HG02571 (cell line): ENCODE measurements around the gene DCC.

Source experiments
- ATAC-seq: cut with Tn5 transposase; IDR thresholded peaks from one replicate; pipeline ENCODE4 v1.9.1; 2021; ENCODE audit warnings: mild to moderate bottlenecking, moderate library complexity; ENCODE audit not compliant: unreplicated experiment

DCC gene

DNA sequence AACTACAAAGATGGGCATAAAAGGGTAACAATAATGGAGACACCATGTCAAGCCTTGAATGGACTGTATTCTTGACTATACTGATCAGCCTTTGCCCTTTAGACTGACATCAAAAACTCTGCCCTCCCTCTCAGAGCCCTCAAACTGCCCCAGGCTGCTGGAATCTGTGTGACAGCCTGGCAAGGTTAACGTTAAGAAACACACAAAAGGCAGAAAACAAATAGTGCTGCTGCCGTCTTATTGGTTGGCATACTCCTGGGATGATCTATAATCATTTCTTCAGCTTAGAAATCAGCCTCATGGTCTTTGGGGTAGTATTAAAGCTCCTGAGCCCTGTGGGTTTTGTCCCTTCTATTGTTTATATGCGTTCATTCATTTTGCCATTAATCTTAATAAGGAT is 338.0 kb downstream of the DCC start:
- ATAC-seq: no peak

- ATAC-seq: no peak
Observed at GRCh38 chr18:52678551-52678950, 338.6 kb downstream of the DCC start.

DNA sequence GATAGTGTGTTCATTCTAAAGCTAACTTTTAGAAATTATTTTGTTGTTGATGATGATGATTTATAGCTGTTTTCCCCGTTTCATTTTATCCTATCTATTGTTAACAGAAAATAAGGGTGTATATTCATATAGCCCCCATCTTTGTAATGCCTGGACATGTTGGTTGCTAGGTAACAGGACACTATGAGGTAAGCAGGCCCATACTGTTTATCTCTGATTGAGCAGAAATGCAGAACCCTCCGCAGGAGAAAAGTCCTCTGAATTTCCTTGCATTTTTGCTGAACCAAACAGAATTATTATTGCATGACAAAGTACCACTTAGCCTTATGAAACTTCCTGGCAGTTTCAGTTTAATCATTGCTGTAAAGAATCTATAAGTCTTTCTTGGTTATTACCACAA is 339.4 kb downstream of the DCC start:
- ATAC-seq: no peak

DNA sequence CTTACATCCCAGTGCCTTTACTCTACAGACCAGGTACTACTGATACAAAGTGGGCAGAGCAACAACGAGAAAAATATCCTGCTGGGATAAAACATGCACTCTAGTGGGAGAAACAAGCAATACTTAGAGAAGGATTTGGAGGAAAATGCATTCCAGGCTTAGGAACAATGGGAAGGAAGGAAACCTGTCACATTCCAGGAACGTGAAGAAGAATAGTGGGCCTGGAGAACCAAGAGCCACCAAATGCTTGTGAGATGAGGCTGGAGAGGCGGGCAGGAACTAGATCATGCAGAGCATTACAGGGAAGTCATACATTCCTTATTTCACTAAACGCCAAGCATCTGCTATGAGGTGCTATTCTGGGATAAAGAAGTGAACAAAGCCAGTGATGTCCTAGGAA is 342.3 kb downstream of the DCC start:
- ATAC-seq: no peak

DNA sequence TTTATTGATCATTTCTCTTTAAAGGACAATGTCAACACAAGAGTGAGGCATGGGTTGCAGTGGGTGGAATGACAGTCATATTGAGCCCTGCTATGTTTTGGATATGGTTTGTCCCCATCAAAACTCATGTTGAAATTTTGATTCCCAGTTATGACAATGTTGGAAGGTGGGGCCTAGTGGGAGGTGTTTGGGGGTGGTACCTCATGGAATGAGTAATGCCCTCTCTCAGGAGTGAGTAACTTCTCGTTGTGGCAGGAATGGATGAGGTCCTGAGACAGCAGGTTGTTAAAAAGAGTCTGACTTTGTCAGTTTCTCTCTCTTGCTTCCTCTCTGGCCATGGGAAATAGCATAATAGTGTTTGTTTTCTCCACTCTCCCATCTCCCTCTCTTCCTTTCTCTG is 345.3 kb downstream of the DCC start:
- ATAC-seq: no peak

- no peak for ATAC-seq
Observed at GRCh38 chr18:52691841-52692240, 351.8 kb downstream of the DCC start.

- no peak for ATAC-seq
Observed at GRCh38 chr18:52694804-52695203, 354.8 kb downstream of the DCC start.

DNA sequence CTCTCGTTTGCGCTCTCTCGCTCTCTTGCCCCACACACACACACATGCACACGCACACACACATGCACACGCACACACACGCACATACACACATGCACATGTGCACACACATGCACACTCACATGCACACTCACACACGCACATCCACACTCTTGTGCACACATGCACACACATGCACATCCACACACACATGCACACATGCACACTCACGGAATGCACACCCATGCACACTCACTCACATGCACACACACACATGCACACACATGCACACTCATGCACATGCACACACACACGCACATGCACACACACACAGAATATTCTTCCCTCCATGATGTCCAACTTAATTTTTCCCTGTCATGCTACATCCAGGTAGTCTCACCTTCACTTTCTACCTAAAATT is 360.1 kb downstream of the DCC start:
- ATAC-seq: no peak

DNA sequence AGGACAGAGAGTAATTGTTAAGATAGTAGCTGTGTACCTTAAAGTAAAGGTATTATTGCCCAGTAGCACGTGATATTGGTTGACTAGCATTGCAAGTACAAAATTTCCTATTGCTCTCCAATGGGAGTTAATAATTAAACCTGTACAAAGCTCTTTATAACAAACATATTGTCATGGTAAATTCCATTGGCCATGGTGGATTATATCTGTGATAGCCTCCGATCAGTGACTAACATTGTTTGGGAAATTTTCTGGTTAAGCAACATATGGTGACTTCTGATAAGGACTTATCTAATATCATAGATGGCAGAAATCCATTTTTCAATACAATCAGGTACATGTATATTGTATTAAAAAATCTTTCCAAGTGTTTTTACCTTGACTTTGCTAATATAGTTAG is 360.8 kb downstream of the DCC start:
- ATAC-seq: no peak

GRCh38 chr18:52701219-52701935 is 361.4 kb downstream of the DCC start:
- no peak for ATAC-seq

- no peak for ATAC-seq
Observed at GRCh38 chr18:52715421-52715820, 375.4 kb downstream of the DCC start.

- no peak for ATAC-seq
Observed at GRCh38 chr18:52715991-52716390, 376.0 kb downstream of the DCC start.

DNA sequence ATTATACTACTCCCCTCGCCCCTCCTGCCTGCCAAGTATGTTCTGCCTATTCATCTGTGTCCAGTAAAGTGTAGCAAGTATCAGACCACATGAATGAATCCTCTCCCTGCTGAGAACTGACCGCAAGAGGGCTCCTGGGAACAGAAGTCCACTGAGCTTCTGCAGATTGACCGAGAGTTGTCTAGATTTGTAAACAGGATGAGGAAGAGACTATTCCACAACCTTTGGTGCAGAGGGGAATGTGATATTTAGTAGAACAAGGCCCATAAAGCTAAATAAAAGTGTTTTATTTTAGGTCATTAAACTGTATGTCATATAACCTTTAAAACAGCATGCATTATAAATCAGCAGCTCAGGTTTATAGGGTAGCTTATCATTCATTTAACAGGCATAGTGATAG is 377.0 kb downstream of the DCC start:
- ATAC-seq: no peak

DNA sequence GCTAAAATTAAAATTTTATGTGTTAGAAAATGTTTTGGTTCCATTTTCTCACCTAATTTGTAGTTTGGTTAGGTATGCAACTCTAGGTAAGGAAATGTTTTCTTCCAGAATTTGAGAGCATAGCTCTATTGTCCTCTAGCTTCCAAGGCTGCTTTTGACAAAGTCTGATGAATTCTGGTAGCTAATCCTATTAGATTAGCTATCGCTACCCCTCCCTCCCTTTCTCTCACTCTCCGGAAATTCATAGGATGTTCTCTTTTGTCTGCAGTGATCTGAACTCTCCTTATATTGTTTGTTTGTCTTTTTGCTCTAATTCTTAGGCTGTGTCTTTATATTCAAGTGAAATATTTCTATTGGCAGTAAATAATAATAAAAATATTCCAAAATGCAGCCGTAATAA is 382.9 kb downstream of the DCC start:
- no peak for ATAC-seq

DNA sequence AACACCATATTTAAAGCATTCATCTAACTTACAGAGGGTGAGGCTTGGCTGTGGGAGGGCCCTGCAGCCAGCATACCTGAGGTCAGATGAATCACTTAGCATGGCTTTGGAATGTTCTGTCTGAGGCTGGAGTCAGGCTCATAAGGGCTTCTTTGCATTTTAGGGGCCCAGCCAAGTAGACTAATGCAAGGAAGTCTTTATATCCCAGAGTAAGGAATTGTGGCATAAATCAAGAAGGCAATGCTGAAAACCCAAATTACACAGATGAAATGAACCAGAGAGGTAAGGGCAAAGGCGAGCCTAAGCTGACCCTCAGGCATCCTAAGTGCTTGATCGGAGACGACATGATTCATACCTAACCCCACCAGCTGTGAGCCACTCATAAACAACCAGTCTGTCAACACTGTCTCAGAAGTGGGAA is 383.6 kb downstream of the DCC start:
- no peak for ATAC-seq

DNA sequence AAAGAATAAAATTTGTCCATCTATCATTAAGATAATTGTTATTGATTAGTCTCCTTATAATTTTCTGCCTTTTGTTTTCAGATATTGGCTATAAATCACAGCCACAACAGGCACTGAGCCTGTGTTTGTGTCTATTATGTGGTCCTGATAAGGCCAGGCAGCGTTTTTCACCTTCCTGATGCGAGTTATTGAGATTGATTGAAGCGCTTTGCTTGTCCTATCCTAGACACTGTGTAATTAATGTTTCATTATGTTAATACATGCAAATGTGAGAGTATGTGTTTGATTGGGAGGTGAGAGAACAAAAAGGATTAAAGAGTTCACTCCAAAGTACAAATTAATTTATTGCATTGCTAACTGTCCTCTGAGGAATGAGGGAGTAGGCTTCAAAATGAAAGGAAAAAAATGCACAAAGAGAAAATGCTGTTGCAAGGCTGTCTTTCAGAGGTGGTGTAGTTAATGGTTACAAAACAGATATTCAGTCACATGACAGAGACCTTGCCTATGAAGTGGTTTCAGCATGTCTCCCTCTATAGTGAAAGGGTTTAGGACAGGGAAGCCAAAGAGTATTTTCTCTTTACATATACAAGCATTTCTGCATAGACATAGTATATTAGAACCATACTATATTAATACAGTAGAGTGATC is 391.1 kb downstream of the DCC start:
- ATAC-seq: no peak

GRCh38 chr18:52738946-52739345 is 398.9 kb downstream of the DCC start:
- no peak for ATAC-seq

- ATAC-seq: no peak
Observed at GRCh38 chr18:52746986-52747385, 407.0 kb downstream of the DCC start.

DNA sequence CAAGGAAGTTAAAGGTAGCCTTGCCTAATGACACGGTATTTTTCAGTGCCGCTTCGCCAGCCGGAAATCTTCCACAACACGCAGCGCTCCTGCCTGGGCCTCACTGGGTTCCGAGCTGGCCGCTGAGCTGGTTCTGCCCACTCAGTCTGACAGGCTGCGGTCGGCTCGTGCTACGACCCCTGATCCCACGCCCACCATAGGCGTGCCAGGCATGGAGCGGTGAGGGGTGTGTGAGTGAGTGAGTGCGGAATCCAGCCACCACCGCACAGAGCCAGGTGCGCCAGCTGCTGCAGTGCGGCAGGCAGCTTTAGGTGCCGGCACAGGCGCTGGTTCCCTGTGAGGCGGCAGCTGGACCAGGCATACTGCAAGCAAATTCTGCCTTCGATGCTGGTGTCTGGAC is 407.9 kb downstream of the DCC start:
- ATAC-seq: no peak

GRCh38 chr18:52748343-52748742 is 408.3 kb downstream of the DCC start:
- no peak for ATAC-seq

GRCh38 chr18:52749542-52749941 is 409.5 kb downstream of the DCC start:
- ATAC-seq: no peak

DNA sequence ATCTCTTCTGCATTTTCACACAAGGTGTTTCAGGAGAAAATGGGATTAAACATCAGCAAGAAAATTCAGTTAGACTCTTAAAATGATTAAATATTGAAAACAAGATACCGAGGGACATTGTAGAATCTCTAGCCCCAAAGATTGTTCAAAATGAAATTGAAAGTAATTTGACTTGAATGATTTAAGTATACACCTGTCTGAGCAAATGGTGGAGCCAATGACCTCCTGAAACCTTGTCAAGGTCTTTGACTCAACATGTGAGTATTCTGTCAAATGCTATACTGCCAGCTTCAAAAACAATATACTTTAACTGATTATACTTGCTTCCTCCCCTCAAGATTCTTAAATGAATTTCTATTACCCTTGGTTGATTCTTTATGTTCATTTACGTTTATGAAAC is 411.0 kb downstream of the DCC start:
- ATAC-seq: no peak

DNA sequence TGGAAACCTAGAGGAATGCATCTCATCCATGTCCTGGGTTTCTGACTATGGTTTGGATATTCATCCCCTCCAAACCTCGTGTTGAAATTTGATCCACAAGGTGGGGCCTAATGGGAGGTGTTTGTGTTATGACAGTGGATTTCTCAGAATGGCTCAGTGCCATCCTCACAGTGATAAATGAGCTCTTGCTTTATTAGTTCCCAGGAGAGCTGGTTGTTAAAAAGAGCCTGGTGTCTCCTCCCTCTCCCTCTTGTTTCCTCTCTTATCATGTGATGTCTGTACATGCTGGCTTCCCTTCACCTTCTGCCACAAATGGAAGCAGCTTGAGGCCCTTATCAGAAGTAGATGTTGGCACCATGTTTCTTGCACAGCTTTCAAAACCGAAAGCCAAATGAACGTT is 424.3 kb downstream of the DCC start:
- no peak for ATAC-seq
